Liver (tissue), 9 donors: Measurements from ENCODE around the gene CA11. TPM values are rescaled to one million over a fixed set of nuclear protein-coding genes. Genes with fewer than 3 reads are reported as not detected.

Experiments
- DNase-seq: peaks from one replicate; pipeline ENCODE4 v3.0.0-alpha.2; 2017; ENCODE audit warnings: low spot score
- H3K27ac ChIP-seq, 2 donors: one replicate each; pipeline ENCODE4 v1.7.0; 2013; ENCODE audit warnings: inconsistent platforms in 2 of 2, low read length in 2 of 2, control low read depth in 1 of 2, low read depth in 1 of 2, mild to moderate bottlenecking in 1 of 2
- H3K27me3 ChIP-seq, 4 donors: one replicate each; pipeline versions ENCODE4 v1.6.1 to v1.7.0; 2013; ENCODE audit warnings: low read length in 3 of 4, inconsistent platforms in 1 of 4, mild to moderate bottlenecking in 1 of 4, moderate library complexity in 1 of 4; ENCODE audit not compliant: control insufficient read depth in 4 of 4, insufficient read depth in 4 of 4
- H3K36me3 ChIP-seq, 4 donors: one replicate each; pipeline versions ENCODE4 v1.6.1 to v1.7.0; 2013; ENCODE audit warnings: low read length in 3 of 4, mild to moderate bottlenecking in 3 of 4, low read depth in 1 of 4, moderate library complexity in 1 of 4; ENCODE audit not compliant: control insufficient read depth in 4 of 4, insufficient read depth in 3 of 4
- H3K4me1 ChIP-seq, 4 donors: one replicate each; pipeline versions ENCODE4 v1.6.1 to v1.7.0; 2013; ENCODE audit warnings: low read length in 3 of 4, mild to moderate bottlenecking in 3 of 4, moderate library complexity in 1 of 4; ENCODE audit not compliant: control insufficient read depth in 4 of 4, insufficient read depth in 4 of 4
- H3K4me3 ChIP-seq, 3 donors: one replicate each; pipeline versions ENCODE4 v1.6.1 to v1.7.0; 2013; ENCODE audit warnings: low read length in 3 of 3, control low read depth in 1 of 3, low read depth in 1 of 3, mild to moderate bottlenecking in 1 of 3
- H3K9ac ChIP-seq, 2 donors: one replicate each; pipeline ENCODE4 v1.7.0; 2013; ENCODE audit warnings: low read length in 2 of 2, mild to moderate bottlenecking in 2 of 2, moderate library complexity in 2 of 2, control low read depth in 1 of 2, low read depth in 1 of 2
- H3K9me3 ChIP-seq, 4 donors: one replicate each; pipeline versions ENCODE4 v1.6.1 to v1.7.0; 2013; ENCODE audit warnings: low read length in 3 of 4; ENCODE audit not compliant: control insufficient read depth in 4 of 4
- ATF3 ChIP-seq: IDR thresholded peaks from 2 replicates; pipeline ENCODE4 v1.6.1; 2016; ENCODE audit warnings: antibody characterized with exemption
- CTCF ChIP-seq: fragments of 150-350 bp; IDR thresholded peaks from 2 replicates; pipeline ENCODE4 v1.5.1; 2017; ENCODE audit warnings: improper control_type of control experiment, low read depth, low read length; ENCODE audit not compliant: missing input control
- EGR1 ChIP-seq, 2 donors: IDR thresholded peaks; 2 replicates each; pipeline ENCODE4 v1.6.1; 2016 to 2018; ENCODE audit warnings: antibody characterized with exemption in 2 of 2, low read depth in 2 of 2
- FOXA1 ChIP-seq: IDR thresholded peaks from 2 replicates; pipeline ENCODE4 v1.6.1; 2016; ENCODE audit warnings: antibody characterized with exemption
- FOXA2 ChIP-seq: IDR thresholded peaks from 2 replicates; pipeline ENCODE4 v1.6.1; 2016; ENCODE audit warnings: antibody characterized with exemption
- GABPA ChIP-seq, 2 donors: IDR thresholded peaks in 1 of 2; conservative IDR thresholded peaks in 1 of 2; 2 replicates each; pipeline ENCODE4 v1.6.1; 2016; ENCODE audit warnings: antibody characterized with exemption in 2 of 2, mild to moderate bottlenecking in 1 of 2, moderate library complexity in 1 of 2
- HNF4A ChIP-seq, 2 donors: conservative IDR thresholded peaks; 2 replicates each; pipeline ENCODE4 v1.6.1; 2016; ENCODE audit warnings: antibody characterized with exemption in 2 of 2, mild to moderate bottlenecking in 2 of 2
- HNF4G ChIP-seq: IDR thresholded peaks from 2 replicates; pipeline ENCODE4 v1.6.1; 2016; ENCODE audit warnings: antibody characterized with exemption
- JUND ChIP-seq, 2 donors: IDR thresholded peaks; 2 replicates each; pipeline ENCODE4 v1.6.1; 2016; ENCODE audit warnings: antibody characterized with exemption in 2 of 2
- MAX ChIP-seq: IDR thresholded peaks from 2 replicates; pipeline ENCODE4 v1.6.1; 2016; ENCODE audit warnings: antibody characterized with exemption
- NR2F2 ChIP-seq: IDR thresholded peaks from 2 replicates; pipeline ENCODE4 v1.6.1; 2016; ENCODE audit warnings: antibody characterized with exemption
- RAD21 ChIP-seq, 2 donors: IDR thresholded peaks; 2 replicates each; pipeline ENCODE4 v1.6.1; 2016; ENCODE audit warnings: antibody characterized with exemption in 2 of 2, mild to moderate bottlenecking in 2 of 2
- REST ChIP-seq: IDR thresholded peaks from 2 replicates; pipeline ENCODE4 v1.6.1; 2016; ENCODE audit warnings: antibody characterized with exemption, mild to moderate bottlenecking
- RXRA ChIP-seq, 2 donors: IDR thresholded peaks; 2 replicates each; pipeline ENCODE4 v1.6.1; 2017 to 2018; ENCODE audit warnings: antibody characterized with exemption in 2 of 2, mild to moderate bottlenecking in 1 of 2
- SP1 ChIP-seq: IDR thresholded peaks from 2 replicates; pipeline ENCODE4 v1.6.1; 2018; ENCODE audit warnings: antibody characterized with exemption, mild to moderate bottlenecking
- TAF1 ChIP-seq: conservative IDR thresholded peaks from 2 replicates; pipeline ENCODE4 v1.6.1; 2016; ENCODE audit warnings: antibody characterized with exemption, mild to moderate bottlenecking
- YY1 ChIP-seq: IDR thresholded peaks from 2 replicates; pipeline ENCODE4 v1.6.1; 2016; ENCODE audit warnings: antibody characterized with exemption, mild to moderate bottlenecking
- ZBTB33 ChIP-seq: IDR thresholded peaks from 2 replicates; pipeline ENCODE4 v1.6.1; 2016; ENCODE audit warnings: antibody characterized with exemption
- WGBS: extraction: QIAGEN DNeasy Blood & Tissue Kit; methylation state at CpG from one replicate; pipeline ENCODE4 v1.1.7; 2013; 5-methylcytosine and 5-hydroxymethylcytosine counted together
- polyA plus RNA-seq, 2 donors: library from polyadenylated mRNA; stranded (reverse) in 1 of 2; unstranded in 1 of 2; fragments of 200-250 nt in 1 of 2; fragments of >200 nt in 1 of 2; fragmentation: Nextera tagmentation in 1 of 2; extraction: Ambion mirVana in 1 of 2; gene quantifications; one replicate each; pipeline versions ENCODE4 v1.2.1 to v1.2.3, GENCODE V29; 2013 to 2015
- total RNA-seq, 2 donors: library from RNA; depleted of rRNA; stranded (reverse); fragments of >200 nt; gene quantifications; one replicate each; pipeline ENCODE4 v1.2.3, GENCODE V29; 2014
- donor health status: healthy.
- donor health status: healthy.
- donor health status: healthy.
- donor health status: healthy.
- donor health status: healthy.

Gene CA11
- total and polyA plus RNA-seq, 4 donors: 0.09 to 1.1 (median 0.34) TPM

GRCh38 chr19:48627865-48628314 lies 18.1 kb downstream of the CA11 start:
- Histone ChIP-seq H3K27me3 (no peaks in the 10 kb centered on the region), H3K4me3 (no peak overlapping the region), H3K36me3 (peaks cover 0 to 7% (median 1%) of the 10 kb centered on the region in 4 donors), H3K27ac (no peak overlapping the region), H3K9me3 (no peaks in the 10 kb centered on the region), H3K9ac (no peak overlapping the region), H3K4me1 (peaks cover 12 to 67% (median 39%) of the 10 kb centered on the region in 4 donors)
- DNase-seq: peak; percentile 32
- WGBS: 92% methylated on average over 17 of the region's 17 CpGs
- no peak for TF ChIP-seq ATF3
- TF ChIP-seq HNF4G: no peak
- TF ChIP-seq SP1: no peak
- TF ChIP-seq FOXA2: no peak
- no peak for TF ChIP-seq CTCF
- TF ChIP-seq YY1: no peak
- TF ChIP-seq NR2F2: no peak
- no peak for TF ChIP-seq ZBTB33
- no peak for TF ChIP-seq RXRA (IDR thresholded peaks at IDR 0.05)
- TF ChIP-seq RAD21 (IDR thresholded peaks at IDR 0.05): no peak
- no peak for TF ChIP-seq REST
- no peak for TF ChIP-seq GABPA (IDR thresholded peaks at IDR 0.05 in 1 of 2, conservative IDR thresholded peaks at IDR 0.05 in 1 of 2)
- no peak for TF ChIP-seq HNF4A (conservative IDR thresholded peaks at IDR 0.05)
- no peak for TF ChIP-seq FOXA1
- no peak for TF ChIP-seq JUND (IDR thresholded peaks at IDR 0.05)
- no peak for TF ChIP-seq TAF1
- TF ChIP-seq MAX: no peak
- no peak for TF ChIP-seq EGR1 (IDR thresholded peaks at IDR 0.05; ENCODE audit: low read depth in 2 of 2)
